H1 (cell line): ENCODE measurements around the gene LRP1. TPM values are rescaled to one million over a fixed set of nuclear protein-coding genes. Genes with fewer than 3 reads are reported as not detected.

ENCODE experiments used
- CHD7 ChIP-seq: fragments of 300-600 bp; sonication (generic); IDR thresholded peaks from 2 replicates; pipeline ENCODE4 v1.7.1; 2012; ENCODE audit warnings: low read length, moderate library complexity, mild to moderate bottlenecking, inconsistent platforms; ENCODE audit not compliant: insufficient replicate concordance
- GABPA ChIP-seq: IDR thresholded peaks from 2 replicates; pipeline ENCODE4 v1.6.1; 2011; ENCODE audit warnings: mild to moderate bottlenecking, low read length, moderate library complexity, borderline replicate concordance; ENCODE audit not compliant: insufficient read depth
- HDAC6 ChIP-seq: IDR thresholded peaks from one replicate; pipeline ENCODE4 v1.7.1; 2012; ENCODE audit warnings: low read depth, mild to moderate bottlenecking, inconsistent platforms, low read length, moderate library complexity
- SP2 ChIP-seq: IDR thresholded peaks from 2 replicates; pipeline ENCODE4 v1.6.1; 2012; ENCODE audit warnings: mild to moderate bottlenecking, low read length, inconsistent platforms
- polyA plus RNA-seq, 7 experiments: library from polyadenylated mRNA; depleted of rRNA in 3 of 7; stranded (reverse) in 5 of 7; unstranded in 2 of 7; fragments of >200 nt in 5 of 7; fragments of 200-250 nt in 2 of 7; gene quantifications; 1 replicate in 5 of 7; 2 replicates in 1 of 7; 4 replicates in 1 of 7; pipeline versions ENCODE4 v1.2.1 to v1.2.3, GENCODE V29; 2011 to 2013; ENCODE audit warnings: missing spikeins in 2 of 7, mixed read lengths in 2 of 7
- total RNA-seq: library from RNA; stranded (reverse); fragmentation: NEBNext Ultra II Directional; extraction: Animal tissue kit (Norgen Biotek cat#: 25700); gene quantifications from 2 replicates; pipeline ENCODE4 v1.2.1, GENCODE V29; 2021

The LRP1 gene
- total and polyA plus RNA-seq, 2 of the 8 experiments (the other 6 are each of a cell fraction or from before 2014, with no cell fraction given) = 35.3 to 92.5 TPM

DNA sequence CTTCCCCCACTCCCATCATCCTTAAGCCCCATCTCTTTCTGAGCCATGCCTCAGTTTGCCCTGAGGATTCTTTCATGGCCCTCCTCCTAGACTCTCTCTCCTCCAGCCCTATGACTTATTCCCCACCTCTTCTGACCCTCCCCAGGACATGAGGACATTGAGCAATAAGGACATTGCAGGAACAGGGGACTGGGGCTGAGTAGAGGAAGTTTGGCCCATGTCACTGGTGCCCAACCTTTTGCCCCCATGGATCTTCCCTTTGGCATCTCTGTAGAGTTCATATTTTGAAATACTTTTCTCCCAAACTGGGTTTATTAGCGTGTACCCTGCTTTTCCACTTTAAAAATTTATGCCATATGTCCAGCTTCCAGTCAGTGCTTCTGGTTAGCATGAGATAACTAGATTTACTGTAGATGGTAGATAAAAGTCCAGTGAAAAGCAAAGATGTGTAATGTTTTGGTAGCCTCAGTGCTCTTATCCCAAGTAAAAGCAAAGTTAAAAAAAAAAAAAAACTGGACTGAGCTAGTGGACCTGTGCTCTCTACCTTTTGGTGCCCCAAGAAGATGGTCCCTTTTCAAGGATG is 25.2 kb downstream of the LRP1 start (continued):
- TF ChIP-seq CHD7 (no peak), GABPA (no peak), SP2 (no peak), HDAC6 (no peak)
